ENCODE results near the gene PHLDA2.

The PHLDA2 gene

GRCh38 chr11:2928605-2929530 lies at the start of gene PHLDA2:
Gene PHLDA2, minus strand, starts transcription at chr11:2929420. Its CDS starts 56 bp downstream, at chr11:2929364.
- DNase-seq, result peak; percentile 74

GRCh38 chr11:2977113-2977512 lies 47.9 kb upstream of the PHLDA2 start:
- DNase-seq, result no peak

GRCh38 chr11:2976294-2977063 lies 47.3 kb upstream of the PHLDA2 start:
- DNase-seq, result no peak

GRCh38 chr11:2975594-2975993 lies 46.4 kb upstream of the PHLDA2 start:
- DNase-seq, result no peak

- no peak for DNase-seq
Measured at GRCh38 chr11:2974272-2974671, 45.1 kb upstream of the PHLDA2 start.

GRCh38 chr11:2968341-2968900 lies 39.2 kb upstream of the PHLDA2 start:
- DNase-seq, result no peak

- no peak for DNase-seq
Measured at GRCh38 chr11:2964782-2965181, 35.6 kb upstream of the PHLDA2 start.

GRCh38 chr11:2963761-2964160 lies 34.5 kb upstream of the PHLDA2 start:
- DNase-seq, result no peak

- DNase-seq, result no peak
Measured at GRCh38 chr11:2963112-2963754, 34.0 kb upstream of the PHLDA2 start.

GRCh38 chr11:2961080-2961479 lies 31.9 kb upstream of the PHLDA2 start:
- DNase-seq, result no peak

GRCh38 chr11:2960139-2960538 lies 30.9 kb upstream of the PHLDA2 start:
- DNase-seq, result no peak

GRCh38 chr11:2958251-2958650 lies 29.0 kb upstream of the PHLDA2 start:
- no peak for DNase-seq

- no peak for DNase-seq
Measured at GRCh38 chr11:2955906-2956476, 26.8 kb upstream of the PHLDA2 start.

GRCh38 chr11:2954263-2954662 lies 25.0 kb upstream of the PHLDA2 start:
- DNase-seq, result no peak

- no peak for DNase-seq
Measured at GRCh38 chr11:2952290-2952689, 23.1 kb upstream of the PHLDA2 start.

- peak; percentile 72 for DNase-seq
Measured at GRCh38 chr11:2951231-2952110, 22.3 kb upstream of the PHLDA2 start.

GRCh38 chr11:2950825-2951224 lies 21.6 kb upstream of the PHLDA2 start:
- no peak for DNase-seq

- DNase-seq, result no peak
Measured at GRCh38 chr11:2949920-2950319, 20.7 kb upstream of the PHLDA2 start.

- no peak for DNase-seq
Measured at GRCh38 chr11:2947744-2948143, 18.5 kb upstream of the PHLDA2 start.

GRCh38 chr11:2945757-2946287 lies 16.6 kb upstream of the PHLDA2 start:
- DNase-seq, result no peak

- DNase-seq, result peak; percentile 77
Measured at GRCh38 chr11:2945031-2945756, 16.0 kb upstream of the PHLDA2 start.
